ENCODE data around the gene TBX21. TPM values are rescaled to one million over a fixed set of nuclear protein-coding genes. Genes with fewer than 3 reads are reported as not detected.
A peak's percentile ranks its signal among the peaks of the same experiment; 100 is the strongest.

Gene TBX21
- total RNA-seq, 2 experiments from 2014 or later, result 73.4 to 76.8 TPM

- Mint-ChIP-seq H3K4me1 (peaks cover 96% of the 10 kb centered on the region), H3K27ac (peak overlapping the region; percentile 0), H3K9me3 (ENCODE audit: low read depth) (no peaks in the 10 kb centered on the region), H3K4me3 (no peak overlapping the region), H3K36me3 (ENCODE audit: low read depth) (no peaks in the 10 kb centered on the region), H3K27me3 (no peaks in the 10 kb centered on the region)
- DNase-seq, result no peak
- ChIA-PET CTCF (interaction anchor here (0.6 to 4.6 kb wide), 10 partner anchors 7 to 101 kb away, joined by 3 to 28 read pairs (median 4); partner anchors contain the start of gene TBX21), POLR2A (interaction anchor here (0.6 kb wide), 1 partner anchor 1818 kb away, joined by 4 read pairs; no protein-coding TSS in a partner anchor)
- ATAC-seq, result no peak
- intact Hi-C loops (cut with DNase I, micrococcal nuclease), result loop anchor here in 1 of 2 experiments (5.0 to 10.0 kb wide), 2 partner anchors 380 to 537 kb away; partner anchors contain the start of genes CBX1, CDC27 and SNX11
Observed at GRCh38 chr17:47724705-47725104, 8.3 kb upstream of the TBX21 start.

GRCh38 chr17:47725446-47726111 is 7.5 kb upstream of the TBX21 start:
- ChIA-PET CTCF (interaction anchor here (0.6 to 2.0 kb wide), 6 partner anchors 18 to 100 kb away, joined by 3 to 7 read pairs (median 5); no protein-coding TSS in a partner anchor), POLR2A (interaction anchor here (0.7 kb wide), 1 partner anchor 1689 kb away, joined by 3 read pairs; the partner anchor contains the start of gene PHB1)
- Mint-ChIP-seq H3K27me3 (no peaks in the 10 kb centered on the region), H3K27ac (peak overlapping the region; percentile 52), H3K4me1 (peaks cover 96% of the 10 kb centered on the region), H3K36me3 (ENCODE audit: low read depth) (no peaks in the 10 kb centered on the region), H3K4me3 (no peak overlapping the region), H3K9me3 (ENCODE audit: low read depth) (no peaks in the 10 kb centered on the region)
- DNase-seq (peak; percentile 45), ATAC-seq (no peak)
- intact Hi-C loops (cut with DNase I, micrococcal nuclease), result loop anchor here in 1 of 2 experiments (10.0 kb wide), 1 partner anchor 379 kb away; the partner anchor contains the start of genes CBX1 and SNX11

- no peaks in the 10 kb centered on the region for H3K36me3 Mint-ChIP-seq (ENCODE audit: low read depth)
- no peaks in the 10 kb centered on the region for H3K9me3 Mint-ChIP-seq (ENCODE audit: low read depth)
- ATAC-seq (no peak), DNase-seq (peak; percentile 6)
- intact Hi-C loops (cut with DNase I, micrococcal nuclease), result loop anchor here in 1 of 2 experiments (10.0 kb wide), 1 partner anchor 378 kb away; the partner anchor contains the start of genes CBX1 and SNX11
- H3K4me1 Mint-ChIP-seq, result peaks cover 98% of the 10 kb centered on the region
- H3K27me3 Mint-ChIP-seq, result no peaks in the 10 kb centered on the region
- CTCF ChIA-PET, result interaction anchor here (0.5 to 1.2 kb wide), 3 partner anchors 23 to 162 kb away, joined by 3 to 5 read pairs (median 3); no protein-coding TSS in a partner anchor
- no peak overlapping the region for H3K4me3 Mint-ChIP-seq
- POLR2A ChIA-PET, result interaction anchor here (1.1 kb wide), 1 partner anchor 9 kb away, joined by 3 read pairs; no protein-coding TSS in a partner anchor
- peak overlapping the region; percentile 52 for H3K27ac Mint-ChIP-seq
Observed at GRCh38 chr17:47726796-47727703, 6.0 kb upstream of the TBX21 start.

GRCh38 chr17:47727704-47728036 is 5.4 kb upstream of the TBX21 start:
- DNase-seq, result peak; percentile 5
- ChIA-PET CTCF (interaction anchor here (0.8 to 1.2 kb wide), 3 partner anchors 23 to 64 kb away, joined by 3 to 5 read pairs (median 3); no protein-coding TSS in a partner anchor), POLR2A (interaction anchor here (0.6 kb wide), 1 partner anchor 11 kb away, joined by 3 read pairs; no protein-coding TSS in a partner anchor)
- H3K27me3 Mint-ChIP-seq, result no peaks in the 10 kb centered on the region
- no peaks in the 10 kb centered on the region for H3K9me3 Mint-ChIP-seq (ENCODE audit: low read depth)
- no peak for ATAC-seq
- intact Hi-C loops (cut with DNase I, micrococcal nuclease), result loop anchor here in 1 of 2 experiments (10.0 kb wide), 1 partner anchor 377 kb away; the partner anchor contains the start of genes CBX1 and SNX11
- H3K36me3 Mint-ChIP-seq (ENCODE audit: low read depth), result no peaks in the 10 kb centered on the region
- peaks cover 98% of the 10 kb centered on the region for H3K4me1 Mint-ChIP-seq
- no peak overlapping the region for H3K27ac Mint-ChIP-seq
- H3K4me3 Mint-ChIP-seq, result no peak overlapping the region

- ChIA-PET CTCF (interaction anchor here (0.8 to 4.9 kb wide), 4 partner anchors 10 to 65 kb away, joined by 3 to 36 read pairs (median 9); no protein-coding TSS in a partner anchor), POLR2A (interaction anchor here (0.5 to 0.6 kb wide), 2 partner anchors 12 to 289 kb away, joined by 3 to 5 read pairs; no protein-coding TSS in a partner anchor)
- intact Hi-C loops (cut with DNase I, micrococcal nuclease), result loop anchor here in 1 of 2 experiments (10.0 kb wide), 1 partner anchor 376 kb away; the partner anchor contains the start of genes CBX1 and SNX11
- no peak overlapping the region for H3K4me3 Mint-ChIP-seq
- no peaks in the 10 kb centered on the region for H3K27me3 Mint-ChIP-seq
- ATAC-seq (no peak), DNase-seq (peak; percentile 32)
- H3K9me3 Mint-ChIP-seq (ENCODE audit: low read depth), result no peaks in the 10 kb centered on the region
- peaks cover 94% of the 10 kb centered on the region for H3K4me1 Mint-ChIP-seq
- peak overlapping the region; percentile 56 for H3K27ac Mint-ChIP-seq
- H3K36me3 Mint-ChIP-seq (ENCODE audit: low read depth), result no peaks in the 10 kb centered on the region
Observed at GRCh38 chr17:47728214-47728877, 4.7 kb upstream of the TBX21 start.

- peaks cover 83% of the 10 kb centered on the region for H3K4me1 Mint-ChIP-seq
- peak overlapping the region; percentile 56 for H3K27ac Mint-ChIP-seq
- H3K9me3 Mint-ChIP-seq (ENCODE audit: low read depth), result no peaks in the 10 kb centered on the region
- no peaks in the 10 kb centered on the region for H3K27me3 Mint-ChIP-seq
- DNase-seq, result peak; percentile 57
- no peak overlapping the region for H3K4me3 Mint-ChIP-seq
- POLR2A ChIA-PET, result no interaction called here
- H3K36me3 Mint-ChIP-seq (ENCODE audit: low read depth), result peaks cover 9% of the 10 kb centered on the region
- CTCF ChIA-PET, result interaction anchor here (0.8 to 9.4 kb wide), 6 partner anchors 11 to 66 kb away, joined by 4 to 112 read pairs (median 10); no protein-coding TSS in a partner anchor
- ATAC-seq, result peak; percentile 13
- intact Hi-C loops (cut with DNase I, micrococcal nuclease), result loop anchor here in 1 of 2 experiments (10.0 kb wide), 1 partner anchor 375 kb away; the partner anchor contains the start of genes CBX1 and SNX11
Observed at GRCh38 chr17:47729476-47729875, 3.6 kb upstream of the TBX21 start.

GRCh38 chr17:47730681-47731080 is 2.4 kb upstream of the TBX21 start:
- H3K4me3 Mint-ChIP-seq, result no peak overlapping the region
- intact Hi-C loops (cut with DNase I, micrococcal nuclease), result loop anchor here in 1 of 2 experiments (5.0 kb wide), 1 partner anchor 68 kb away; no protein-coding TSS in a partner anchor
- peak overlapping the region; percentile 68 for H3K27ac Mint-ChIP-seq
- H3K27me3 Mint-ChIP-seq, result no peaks in the 10 kb centered on the region
- H3K9me3 Mint-ChIP-seq (ENCODE audit: low read depth), result no peaks in the 10 kb centered on the region
- DNase-seq (peak; percentile 25), ATAC-seq (no peak)
- CTCF ChIA-PET, result interaction anchor here (0.7 to 9.4 kb wide), 7 partner anchors 8 to 787 kb away, joined by 3 to 112 read pairs (median 17); no protein-coding TSS in a partner anchor
- peaks cover 21% of the 10 kb centered on the region for H3K36me3 Mint-ChIP-seq (ENCODE audit: low read depth)
- H3K4me1 Mint-ChIP-seq, result peaks cover 71% of the 10 kb centered on the region
- POLR2A ChIA-PET, result interaction anchor here (0.6 to 1.0 kb wide), 2 partner anchors 12 to 68 kb away, joined by 3 to 6 read pairs; no protein-coding TSS in a partner anchor

GRCh38 chr17:47731396-47731795 is 1.6 kb upstream of the TBX21 start:
- H3K27me3 Mint-ChIP-seq, result no peaks in the 10 kb centered on the region
- DNase-seq, result peak; percentile 4
- POLR2A ChIA-PET, result interaction anchor here (1.0 kb wide), 1 partner anchor 13 kb away, joined by 3 read pairs; no protein-coding TSS in a partner anchor
- no peaks in the 10 kb centered on the region for H3K9me3 Mint-ChIP-seq (ENCODE audit: low read depth)
- intact Hi-C loops (cut with DNase I, micrococcal nuclease), result loop anchor here in 1 of 2 experiments (5.0 kb wide), 1 partner anchor 69 kb away; no protein-coding TSS in a partner anchor
- peak overlapping the region; percentile 68 for H3K27ac Mint-ChIP-seq
- no peak overlapping the region for H3K4me3 Mint-ChIP-seq
- CTCF ChIA-PET, result interaction anchor here (0.7 to 9.4 kb wide), 11 partner anchors 9 to 786 kb away, joined by 3 to 112 read pairs (median 12); no protein-coding TSS in a partner anchor
- peaks cover 28% of the 10 kb centered on the region for H3K36me3 Mint-ChIP-seq (ENCODE audit: low read depth)
- ATAC-seq, result no peak
- peaks cover 67% of the 10 kb centered on the region for H3K4me1 Mint-ChIP-seq

GRCh38 chr17:47732399-47733046 is 513 bp upstream of the TBX21 start:
- CTCF ChIA-PET, result interaction anchor here (0.8 to 9.4 kb wide), 19 partner anchors 9 to 163 kb away, joined by 3 to 112 read pairs (median 5); partner anchors contain the start of genes LRRC46, MRPL10, SCRN2 and SP2
- Mint-ChIP-seq H3K27ac (peak overlapping the region; percentile 82), H3K4me1 (peaks cover 67% of the 10 kb centered on the region), H3K27me3 (no peaks in the 10 kb centered on the region), H3K9me3 (ENCODE audit: low read depth) (no peaks in the 10 kb centered on the region), H3K4me3 (peak overlapping the region; percentile 93), H3K36me3 (ENCODE audit: low read depth) (peaks cover 39% of the 10 kb centered on the region)
- ATAC-seq, result no peak
- intact Hi-C loops (cut with DNase I, micrococcal nuclease), result loop anchor here (1.0 to 5.0 kb wide), 7 partner anchors 11 to 84 kb away; partner anchors contain the start of gene KPNB1 (in 1 of the 2)
- peak; percentile 22 for DNase-seq
- POLR2A ChIA-PET, result interaction anchor here (1.1 to 1.7 kb wide), 3 partner anchors 14 to 39 kb away, joined by 3 to 6 read pairs (median 4); no protein-coding TSS in a partner anchor

Measured in activated CD4-positive, alpha-beta T cell treated with anti-CD3 and anti-CD28 coated beads for 36 hours (primary cell).